SHP77 (cell line): ENCODE data around the gene TPRX2.
"Not testable (repeated sequence)": the region's sequence is repeated elsewhere in the genome, so short reads cannot be mapped to it uniquely, and the experiment has no call there.

Experiments
- DNase-seq, 2 experiments: peaks; one replicate each; lab custom pipeline; 2025; lab: John Stamatoyannopoulos, UW

The TPRX2 gene, protein sequence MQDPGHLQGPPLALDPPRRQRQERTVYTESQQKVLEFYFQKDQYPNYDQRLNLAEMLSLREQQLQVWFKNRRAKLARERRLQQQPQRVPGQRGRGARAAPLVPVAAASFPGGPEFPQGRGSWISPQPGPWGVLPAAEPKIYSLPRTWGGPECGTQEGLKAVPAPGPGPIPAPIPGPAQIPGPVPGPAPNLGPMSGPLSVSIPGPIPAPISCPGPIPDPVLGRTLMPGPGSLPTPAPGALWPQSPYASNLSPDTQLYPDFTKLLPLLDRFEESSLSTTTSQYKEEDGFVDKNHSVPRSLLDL

DNA sequence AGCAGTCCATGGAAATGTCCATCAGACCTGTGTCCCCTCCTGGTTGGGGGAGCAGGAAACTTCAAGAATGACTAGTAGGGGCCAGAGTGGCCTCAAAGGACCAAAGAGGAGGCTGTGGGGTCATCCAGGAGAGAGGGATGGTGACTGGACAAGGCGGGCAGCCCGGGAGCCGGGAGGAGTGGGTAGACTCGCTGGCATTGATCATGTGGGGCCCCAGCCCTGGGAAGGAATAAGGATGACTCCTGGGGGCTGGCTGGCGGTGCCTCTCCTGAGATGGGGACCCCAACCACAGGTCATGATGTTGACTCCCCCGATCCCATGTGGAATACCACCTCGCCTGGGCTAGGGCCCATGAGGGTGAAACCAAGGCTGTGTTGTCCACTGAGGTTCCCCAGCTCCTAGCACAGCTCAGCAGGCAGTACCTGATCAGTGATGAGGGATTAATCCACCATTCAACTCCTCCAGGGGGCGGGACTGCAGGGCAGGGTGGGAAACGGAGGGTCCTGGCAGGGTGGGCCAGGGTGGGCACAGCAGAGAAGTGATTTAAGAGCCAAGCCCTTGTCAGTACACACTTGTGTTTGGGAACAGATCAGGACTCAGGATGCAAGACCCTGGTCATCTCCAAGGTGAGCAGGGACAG, at the start of gene TPRX2:
TPRX2 (plus strand) TSS at position 590 of the 640 bp plus-strand sequence; CDS start at position 602, 12 bp downstream.
- not testable (repeated sequence) for DNase-seq

DNA sequence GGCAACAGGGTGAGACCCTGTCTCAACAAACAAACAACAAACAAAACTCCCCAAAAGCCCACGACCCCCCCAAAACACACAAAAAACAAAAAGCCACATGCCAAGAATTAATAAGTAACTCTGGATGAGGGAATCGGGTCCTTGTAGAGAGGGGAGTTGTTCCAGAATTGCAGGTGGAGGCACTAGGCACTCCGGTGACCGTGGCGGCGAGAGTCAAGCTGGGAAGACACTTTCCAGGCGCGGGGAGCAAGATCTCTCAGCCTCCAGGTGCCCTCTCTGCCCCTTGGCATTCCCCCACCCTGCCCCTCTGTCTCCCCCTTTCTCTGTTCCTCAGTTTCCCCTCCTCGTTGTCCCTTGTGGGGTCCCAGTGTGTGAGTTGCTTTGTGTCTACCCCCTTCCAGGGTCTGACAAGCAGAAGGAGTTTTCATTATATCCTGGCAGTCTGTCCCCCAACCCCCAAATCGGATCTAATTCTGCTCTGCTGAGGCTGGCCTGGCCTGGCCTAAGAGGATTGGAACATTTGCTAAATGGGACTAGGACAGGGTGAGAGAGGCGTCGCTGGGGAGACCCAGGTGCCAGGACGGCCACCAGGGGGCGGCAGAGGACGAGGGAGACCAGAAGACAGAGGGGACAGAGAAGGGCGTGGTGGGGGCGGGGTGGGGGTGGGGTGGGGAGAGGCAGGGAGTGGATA, 45.6 kb upstream of the TPRX2 start:
- peak; percentile 47 to 69 for DNase-seq

DNA sequence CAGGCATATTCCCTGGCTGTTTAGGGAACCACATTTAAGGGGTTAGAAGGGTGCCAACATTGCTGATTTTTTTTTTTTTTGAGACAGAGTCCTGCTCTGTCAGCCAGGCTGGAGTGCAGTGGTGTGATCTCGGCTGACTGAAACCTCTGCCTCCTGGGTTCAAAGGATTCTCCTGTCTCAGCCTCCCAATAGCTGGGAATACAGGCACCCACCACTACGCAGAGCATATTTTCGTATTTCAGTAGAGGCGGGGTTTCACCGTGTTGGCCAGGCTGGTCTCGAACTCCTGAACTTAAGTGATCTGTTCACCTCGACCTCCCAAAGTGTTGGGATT, 45.1 kb upstream of the TPRX2 start:
- DNase-seq, result no peak

DNA sequence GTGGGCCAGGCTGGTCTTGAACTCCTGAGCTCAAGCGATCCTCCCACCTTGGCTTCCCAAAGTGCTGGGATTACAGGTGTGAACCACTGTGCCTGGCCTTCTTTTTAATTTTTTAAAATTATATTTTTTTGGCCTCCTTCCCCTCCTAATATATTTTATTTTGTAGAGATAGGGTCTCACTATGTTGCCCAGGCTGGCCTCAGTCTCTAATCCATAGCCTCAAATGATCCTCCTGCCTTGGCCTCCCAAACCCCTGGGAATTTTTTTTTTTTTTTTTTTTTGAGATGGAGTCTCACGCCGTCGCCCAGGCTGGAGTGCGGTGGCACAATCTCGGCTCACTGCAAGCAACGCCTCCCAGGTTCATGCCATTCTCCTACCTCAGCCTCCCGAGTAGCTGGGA, 42.8 kb upstream of the TPRX2 start:
- DNase-seq, result not testable (repeated sequence)

DNA sequence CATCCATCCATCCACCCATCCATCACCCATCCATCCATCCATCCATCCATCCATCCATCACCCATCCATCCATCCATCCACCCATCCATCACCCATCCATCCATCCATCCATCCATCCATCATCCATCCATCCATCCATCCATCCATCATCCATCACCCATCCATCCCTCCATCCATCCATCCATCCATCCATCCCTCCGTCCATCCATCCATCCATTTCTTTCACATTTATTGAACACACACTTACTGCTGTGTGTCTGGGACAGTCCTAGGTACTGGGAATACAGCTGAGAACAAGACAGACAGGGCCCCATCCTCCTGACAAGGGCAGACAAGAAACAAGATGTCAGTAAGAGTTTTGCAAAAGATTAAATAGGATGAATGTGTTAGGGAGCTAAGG, 40.8 kb upstream of the TPRX2 start:
- not testable (repeated sequence) for DNase-seq

DNA sequence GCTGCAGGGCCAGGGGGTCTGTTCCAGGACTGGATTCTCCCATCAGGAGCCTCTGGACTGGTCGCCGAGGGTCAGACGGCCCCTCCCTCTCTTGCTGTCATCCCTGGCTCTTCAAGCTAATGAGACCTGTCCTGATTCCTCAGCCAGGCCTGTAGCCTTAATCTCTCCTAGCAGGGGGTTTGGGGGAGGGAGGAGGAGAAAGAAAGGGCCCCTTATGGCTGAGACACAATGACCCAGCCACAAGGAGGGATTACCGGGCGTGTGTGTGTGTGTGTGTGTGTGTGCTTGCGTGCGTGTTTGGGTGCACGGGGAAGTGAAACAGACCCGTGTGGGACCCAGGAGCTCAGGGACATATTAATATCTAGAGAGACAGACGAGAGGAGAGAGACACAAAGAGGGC, 39.2 kb upstream of the TPRX2 start:
- DNase-seq, result no peak

DNA sequence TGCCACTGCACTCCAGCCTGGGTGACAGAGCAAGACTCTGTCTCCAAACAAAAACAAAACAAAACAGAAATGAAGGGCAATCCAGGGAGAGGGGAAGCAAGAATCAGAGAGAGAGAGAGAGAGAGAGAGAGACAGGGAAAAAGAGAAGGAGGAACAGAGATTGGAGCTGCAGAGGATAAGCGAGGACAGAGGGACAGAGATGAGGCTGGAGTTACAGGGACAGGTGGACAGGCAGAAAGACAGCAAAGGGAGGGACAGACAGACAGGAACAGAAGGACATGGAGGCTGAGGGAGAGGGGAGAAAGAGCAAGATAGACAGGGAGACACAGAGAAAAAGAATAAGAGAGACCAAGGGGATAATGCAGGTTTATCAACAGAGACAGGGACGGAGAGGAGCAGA, 38.6 kb upstream of the TPRX2 start:
- no peak for DNase-seq

DNA sequence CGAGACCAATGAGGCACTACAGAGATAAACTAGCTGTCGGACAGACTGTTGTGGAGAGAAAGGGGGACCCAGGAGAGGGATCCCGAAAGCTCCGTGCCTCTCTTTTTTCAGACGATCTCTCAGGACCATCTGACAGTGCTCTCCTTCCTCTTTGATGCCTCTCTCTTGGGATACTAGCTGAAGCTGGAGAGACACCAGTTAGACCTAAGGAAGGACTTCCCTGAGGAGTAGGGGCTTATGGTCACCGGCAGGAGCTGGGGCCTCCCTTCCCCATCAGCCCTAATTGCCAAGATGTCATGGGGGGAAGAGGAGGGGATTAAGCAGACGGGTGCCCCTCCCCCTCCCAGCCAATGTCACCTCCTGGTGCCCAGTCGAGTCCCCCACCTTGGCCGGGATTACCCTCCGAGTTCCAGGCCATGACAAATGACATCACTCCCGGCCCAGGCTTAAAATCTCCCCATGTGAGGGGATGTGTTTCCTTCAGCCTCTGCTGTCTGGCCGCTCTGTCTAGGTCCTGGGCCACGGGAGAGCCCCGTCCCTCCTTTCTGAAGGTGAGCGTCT, 37.5 kb upstream of the TPRX2 start, which contains the start of gene CRX:
CRX (plus strand) TSS at position 478 of the 561 bp plus-strand sequence. CDS start 12,507 bp downstream, outside the sequence.
- DNase-seq, result no peak

DNA sequence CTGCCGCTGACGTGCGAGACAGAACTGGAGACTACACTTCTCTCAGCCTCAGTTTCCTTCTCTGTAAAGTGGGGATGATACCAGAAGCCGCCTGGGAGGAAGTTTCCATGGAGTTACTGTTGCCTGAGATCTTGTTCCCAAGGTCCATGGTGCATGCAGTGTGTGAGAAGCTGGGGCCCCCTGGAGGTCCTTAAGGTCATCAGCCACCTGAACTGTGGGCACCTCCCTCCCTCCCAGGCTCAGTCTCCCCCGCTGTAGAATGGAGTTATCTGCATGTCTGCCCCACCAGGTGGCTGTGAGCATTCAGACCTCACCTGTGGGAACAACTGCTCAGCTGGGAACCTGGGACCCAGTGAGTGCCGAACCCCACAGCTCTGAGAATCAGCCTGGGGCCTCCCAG, 34.6 kb upstream of the TPRX2 start:
- no peak for DNase-seq

DNA sequence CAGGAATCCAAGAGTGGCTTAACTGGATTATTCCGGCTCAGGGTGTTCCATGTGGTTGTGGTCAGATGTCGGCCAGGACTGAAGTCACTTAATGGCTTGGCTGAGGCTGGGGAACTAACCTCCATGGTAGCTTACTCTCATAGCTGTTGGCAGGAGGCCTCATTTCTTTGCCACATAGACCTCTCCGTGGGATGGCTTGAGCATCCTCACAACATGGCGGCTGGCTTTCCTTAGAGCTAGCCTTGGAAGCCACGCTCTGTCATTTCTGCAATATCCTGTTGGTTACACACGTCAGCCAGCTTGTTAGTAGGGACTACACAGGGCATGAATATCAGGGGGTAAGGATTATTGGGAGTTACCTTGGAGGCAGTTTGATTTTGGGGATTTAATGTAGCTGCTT, 32.2 kb upstream of the TPRX2 start:
- DNase-seq, result no peak

DNA sequence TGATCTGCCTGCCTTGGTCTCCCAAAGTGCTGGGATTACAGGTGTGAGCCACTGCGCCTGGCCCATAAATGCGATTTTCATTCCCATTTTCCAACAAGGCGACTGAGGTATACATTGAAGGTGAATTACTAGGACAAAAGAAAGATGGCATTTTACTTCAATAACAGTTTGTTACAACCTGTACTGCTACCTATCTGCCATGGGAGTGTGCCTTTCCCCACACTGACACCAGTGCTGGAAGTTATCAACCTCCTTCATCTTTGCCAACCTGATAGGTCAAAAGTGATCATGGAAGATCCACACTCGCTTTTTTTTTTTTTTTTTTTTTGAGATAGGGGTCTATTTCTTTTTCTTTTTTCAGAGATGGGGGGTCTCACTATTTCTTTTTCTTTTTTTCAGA, 26.3 kb upstream of the TPRX2 start:
- no peak for DNase-seq

DNA sequence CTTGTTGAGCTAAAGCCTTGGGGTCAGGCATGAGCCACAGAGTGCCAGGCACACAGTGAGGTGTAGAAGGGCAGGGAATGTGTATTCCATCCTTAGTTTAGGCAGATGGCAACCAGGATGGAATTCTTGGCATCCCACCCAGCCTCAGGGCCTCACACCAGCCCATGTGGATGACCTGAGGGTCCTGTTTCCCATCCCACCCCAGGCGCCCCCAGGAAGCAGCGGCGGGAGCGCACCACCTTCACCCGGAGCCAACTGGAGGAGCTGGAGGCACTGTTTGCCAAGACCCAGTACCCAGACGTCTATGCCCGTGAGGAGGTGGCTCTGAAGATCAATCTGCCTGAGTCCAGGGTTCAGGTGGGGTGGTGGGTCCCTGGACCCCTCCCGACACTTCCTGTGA, 23.0 kb upstream of the TPRX2 start:
- no peak for DNase-seq

DNA sequence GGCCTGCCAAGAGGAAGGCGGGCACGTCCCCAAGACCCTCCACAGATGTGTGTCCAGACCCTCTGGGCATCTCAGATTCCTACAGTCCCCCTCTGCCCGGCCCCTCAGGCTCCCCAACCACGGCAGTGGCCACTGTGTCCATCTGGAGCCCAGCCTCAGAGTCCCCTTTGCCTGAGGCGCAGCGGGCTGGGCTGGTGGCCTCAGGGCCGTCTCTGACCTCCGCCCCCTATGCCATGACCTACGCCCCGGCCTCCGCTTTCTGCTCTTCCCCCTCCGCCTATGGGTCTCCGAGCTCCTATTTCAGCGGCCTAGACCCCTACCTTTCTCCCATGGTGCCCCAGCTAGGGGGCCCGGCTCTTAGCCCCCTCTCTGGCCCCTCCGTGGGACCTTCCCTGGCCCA, 19.6 kb upstream of the TPRX2 start:
- DNase-seq, result no peak

DNA sequence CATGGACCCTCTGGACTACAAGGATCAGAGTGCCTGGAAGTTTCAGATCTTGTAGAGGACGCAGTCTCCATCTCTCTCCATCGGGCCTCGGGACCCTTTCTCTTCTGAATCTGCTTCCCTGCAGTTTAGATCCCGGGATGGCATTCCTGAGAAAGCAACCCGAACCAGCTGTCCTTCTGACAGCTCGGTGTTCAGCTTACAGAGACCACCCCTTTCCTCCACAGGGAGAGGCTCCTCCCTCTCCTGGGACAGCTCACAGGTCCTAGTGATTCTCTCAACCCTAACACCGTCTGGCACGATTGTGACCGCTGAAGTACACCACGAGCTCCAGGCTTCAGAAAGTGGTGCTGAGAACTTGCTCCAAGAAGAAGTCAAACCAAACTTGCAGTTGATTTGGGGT, 19.1 kb upstream of the TPRX2 start:
- no peak for DNase-seq

DNA sequence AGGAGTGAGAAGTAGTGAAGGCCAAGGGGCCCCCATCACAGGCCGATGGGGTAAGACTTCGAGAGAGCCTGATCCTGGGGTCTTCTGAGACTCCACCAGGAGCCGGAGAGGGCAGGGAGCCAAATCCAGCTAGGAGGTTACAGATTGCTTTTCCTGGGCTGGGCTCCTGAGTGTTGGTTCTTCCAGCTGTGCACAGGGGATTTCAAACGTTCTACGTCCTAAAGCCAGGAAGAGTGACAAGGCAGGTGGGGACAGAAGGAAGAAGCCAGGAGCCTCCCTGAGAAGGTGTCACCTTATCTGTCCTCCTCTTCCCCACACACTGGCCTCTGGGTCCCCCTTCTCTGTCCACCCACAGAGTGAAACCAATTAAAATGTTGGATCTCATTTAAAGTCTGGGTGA, 16.1 kb upstream of the TPRX2 start:
- no peak for DNase-seq

DNA sequence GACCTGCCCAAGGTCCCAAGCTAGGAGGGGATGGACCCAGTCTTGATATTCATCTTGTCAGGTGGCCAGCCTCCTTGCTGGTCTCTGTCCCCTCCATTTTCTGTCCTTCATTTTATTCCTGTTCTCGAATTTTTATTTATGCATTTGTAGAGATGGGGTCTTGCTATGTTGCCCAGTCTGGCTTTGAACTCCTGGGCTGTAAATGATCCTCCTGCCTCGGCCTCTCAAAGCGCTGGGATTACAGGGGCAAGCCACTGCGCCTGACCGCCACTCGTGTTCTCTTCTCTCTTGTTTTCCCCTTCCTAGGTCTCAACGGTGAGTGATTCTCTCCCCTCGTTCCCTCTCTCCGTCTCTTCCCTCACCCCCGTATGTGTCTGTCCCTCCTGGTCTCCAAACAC, 10.6 kb upstream of the TPRX2 start:
- DNase-seq, result no peak

DNA sequence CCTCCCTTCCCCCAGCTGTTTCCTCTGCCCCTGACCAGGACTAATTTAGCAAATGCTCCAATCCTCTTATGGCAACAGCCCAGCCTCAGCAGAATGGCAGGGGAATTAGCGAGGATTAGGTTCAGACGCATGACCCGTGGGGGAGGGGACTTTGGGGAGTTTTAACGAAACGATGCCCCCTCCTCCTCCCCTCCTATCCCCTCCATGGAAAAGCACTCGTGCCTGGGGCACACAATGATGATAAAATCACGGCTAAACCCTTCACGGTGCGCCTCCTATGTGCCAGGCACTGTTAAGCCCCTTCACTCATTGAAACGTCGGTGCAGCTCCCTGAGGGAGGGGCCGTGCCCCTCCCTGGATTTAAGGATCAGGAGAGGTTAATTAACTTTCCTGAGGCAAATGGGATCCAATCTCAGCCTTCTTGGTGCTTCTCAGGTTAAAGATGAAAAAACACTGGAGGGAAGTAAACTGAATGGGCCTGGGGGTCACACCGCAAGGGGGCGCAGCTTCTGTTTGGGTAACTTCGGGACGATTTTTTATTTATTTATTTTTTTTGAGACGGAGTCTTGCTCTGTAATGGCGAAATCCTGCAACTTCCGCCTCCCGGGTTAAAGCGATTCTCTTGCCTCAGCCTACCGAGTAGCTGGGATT, 10.1 kb upstream of the TPRX2 start:
- DNase-seq, result no peak

DNA sequence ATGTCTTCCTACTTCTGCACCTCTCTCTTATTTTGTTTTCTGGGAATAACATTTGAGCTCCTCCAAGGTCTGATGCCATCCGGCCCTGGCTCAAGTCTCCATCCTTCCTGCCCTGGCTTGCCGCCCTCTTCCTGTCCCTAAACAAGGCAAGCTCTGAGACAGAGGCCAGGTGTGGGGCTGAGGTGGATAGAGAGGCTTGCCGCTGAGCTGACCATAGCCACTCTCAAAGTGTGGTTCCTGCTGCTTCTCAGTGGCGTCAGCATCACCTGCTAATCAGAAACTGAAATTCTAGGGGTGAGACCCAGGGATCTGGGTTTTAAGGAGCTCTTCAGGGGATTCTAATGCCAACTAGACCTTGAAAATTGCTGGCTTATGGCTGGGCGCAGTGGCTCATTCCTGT, 6.0 kb upstream of the TPRX2 start:
- DNase-seq, result no peak

DNA sequence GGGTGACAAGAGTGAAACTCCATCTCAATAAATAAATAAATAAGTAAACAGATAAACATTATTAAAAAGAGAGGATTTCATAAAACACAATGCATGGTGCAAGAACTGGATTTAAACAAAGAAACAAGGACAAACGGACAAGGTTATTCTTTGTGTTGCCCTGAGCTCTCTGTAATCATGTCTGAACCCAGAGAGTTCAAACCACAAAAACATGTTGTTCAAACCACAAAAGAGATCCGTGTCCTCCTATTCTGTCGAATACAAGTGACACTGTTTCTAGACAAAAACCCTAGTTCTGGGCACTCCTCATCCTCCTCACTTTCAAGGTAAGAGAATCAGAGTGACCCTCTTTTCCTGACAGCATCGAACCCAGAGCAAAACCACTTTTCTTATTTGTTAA, 4.6 kb upstream of the TPRX2 start:
- no peak for DNase-seq

DNA sequence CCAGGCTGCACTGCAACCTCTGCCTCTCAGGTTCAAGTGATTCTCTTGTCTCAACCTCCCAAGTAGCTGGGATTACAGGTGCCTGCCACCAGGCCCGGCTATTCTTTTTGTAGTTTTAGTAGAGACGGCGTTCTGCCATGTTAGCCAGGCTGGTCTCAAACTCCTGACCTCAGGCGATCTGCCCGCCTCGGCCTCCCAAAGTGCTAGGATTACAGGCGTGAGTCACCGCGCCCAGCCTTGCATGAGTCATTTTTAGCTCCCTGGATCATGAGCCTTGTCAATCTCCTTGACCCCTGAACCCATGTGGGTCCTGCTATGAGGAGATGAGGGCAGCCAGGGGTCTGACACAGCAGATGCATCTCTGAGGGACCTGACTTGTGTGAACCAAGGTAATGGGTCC, 804 bp upstream of the TPRX2 start:
- DNase-seq, result not testable (repeated sequence)

DNA sequence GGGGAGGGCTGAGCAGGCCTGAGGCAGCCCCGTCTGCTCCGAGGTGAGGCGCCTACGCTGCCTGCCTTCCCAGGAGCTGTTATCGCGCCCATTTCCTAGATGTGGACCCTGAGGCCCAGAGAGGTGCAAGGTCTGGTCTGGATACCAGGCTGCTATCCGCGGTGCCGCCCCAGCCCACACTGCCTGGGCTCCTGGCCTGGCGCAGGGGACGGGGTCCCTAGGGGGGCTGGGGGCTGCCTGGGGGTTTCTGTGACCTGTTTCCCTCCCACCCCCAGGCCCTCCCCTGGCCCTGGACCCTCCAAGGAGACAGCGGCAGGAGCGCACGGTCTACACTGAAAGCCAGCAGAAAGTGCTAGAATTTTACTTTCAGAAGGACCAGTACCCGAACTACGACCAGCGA, 803 bp downstream of the TPRX2 start:
- DNase-seq, result not testable (repeated sequence)

DNA sequence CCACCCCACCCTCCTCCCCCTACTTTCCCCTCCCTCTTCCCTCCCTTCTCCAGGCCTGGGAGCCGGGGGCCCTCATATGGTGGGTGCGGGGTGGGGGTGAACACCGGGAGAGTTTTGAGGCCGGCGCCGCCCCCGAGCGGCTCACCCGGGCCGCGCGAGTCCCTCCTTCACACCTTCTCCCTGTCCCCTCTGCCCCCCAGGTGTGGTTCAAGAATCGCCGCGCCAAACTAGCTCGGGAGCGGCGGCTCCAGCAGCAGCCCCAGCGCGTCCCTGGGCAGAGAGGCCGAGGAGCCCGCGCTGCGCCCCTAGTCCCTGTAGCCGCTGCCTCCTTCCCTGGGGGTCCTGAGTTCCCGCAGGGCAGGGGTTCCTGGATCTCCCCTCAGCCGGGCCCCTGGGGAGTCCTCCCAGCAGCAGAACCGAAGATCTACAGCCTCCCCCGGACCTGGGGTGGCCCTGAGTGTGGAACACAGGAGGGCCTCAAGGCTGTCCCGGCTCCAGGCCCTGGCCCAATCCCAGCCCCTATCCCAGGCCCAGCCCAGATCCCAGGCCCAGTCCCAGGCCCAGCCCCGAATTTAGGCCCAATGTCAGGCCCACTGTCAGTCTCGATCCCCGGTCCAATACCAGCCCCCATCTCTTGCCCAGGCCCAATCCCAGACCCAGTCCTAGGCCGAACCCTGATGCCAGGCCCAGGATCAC, 1.7 kb downstream of the TPRX2 start:
- no peak for DNase-seq
